HEK293T (cell line): ENCODE results near the gene SEC22C.

Experiments
- ELF4 ChIP-seq: fragments of 450-650 bp; IDR thresholded peaks from 2 replicates; pipeline ENCODE4 v1.6.1; 2017; ENCODE audit warnings: antibody characterized with exemption
- FOXK2 ChIP-seq: fragments of 450-650 bp; IDR thresholded peaks from 2 replicates; pipeline ENCODE4 v1.6.1; 2016; ENCODE audit warnings: mild to moderate bottlenecking

DNA sequence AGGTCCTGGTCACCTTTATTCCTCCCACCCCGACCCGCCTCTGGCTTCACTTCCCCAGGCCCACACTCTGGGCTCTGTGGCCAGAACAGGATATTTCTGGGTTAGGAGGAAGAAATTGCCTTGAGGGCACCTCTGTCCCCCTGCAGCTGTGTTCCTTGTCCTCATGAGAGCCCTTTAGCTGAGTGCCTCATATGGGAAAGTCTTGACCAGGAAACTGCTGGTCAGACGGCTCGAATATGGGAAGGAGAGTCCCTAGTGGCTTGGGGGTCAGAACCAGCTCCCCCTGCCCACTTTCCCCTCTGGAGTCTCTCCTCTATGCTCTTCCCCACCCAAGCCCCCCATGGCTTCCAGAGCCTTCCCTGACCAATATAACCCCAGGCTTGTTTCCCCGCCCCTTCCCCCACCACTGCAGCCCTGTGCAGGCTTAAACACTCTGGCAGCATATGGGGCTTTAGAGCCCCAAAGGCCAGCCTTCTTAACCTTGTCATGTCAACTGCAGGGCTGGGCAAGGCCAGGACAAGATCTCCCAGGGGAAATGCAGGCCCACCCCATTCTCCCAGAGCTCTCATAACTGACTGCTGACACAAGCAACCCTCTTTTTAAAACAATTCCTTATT lies 36.4 kb downstream of the SEC22C start:
- TF ChIP-seq ELF4 (no peak), FOXK2 (no peak)
